OCI-LY7 (cell line): ENCODE measurements around the gene UROD. TPM values are rescaled to one million over a fixed set of nuclear protein-coding genes. Genes with fewer than 3 reads are reported as not detected.

ENCODE experiments used
- BruUV-seq: library from RNA; stranded (reverse); fragments of 400-500 nt; replicated peaks from 2 replicates; lab custom pipeline; 2021; lab: Mats Ljungman, UMichigan
- CTCF ChIA-PET: fragments of 300-600 bp; sonication (Branson Sonifier 250); formaldehyde crosslinking; loops from one replicate; lab custom pipeline; 2022; ENCODE audit warnings: antibody characterized with exemption; ENCODE audit not compliant: unreplicated experiment; lab: Charles Lee
- POLR2A ChIA-PET: fragments of 300-600 bp; sonication (Branson Sonifier 250); formaldehyde crosslinking; loops from one replicate; lab custom pipeline; 2022; ENCODE audit warnings: antibody characterized with exemption; lab: Charles Lee
- DNase-seq: peaks from one replicate; pipeline ENCODE4 v3.0.0-alpha.2; 2015; ENCODE audit warnings: low spot score
- H2AFZ ChIP-seq: fragments of 200-600 bp; sonication (generic), shearing (Covaris generic); 2 replicates; pipeline ENCODE4 v1.6.1; 2014; ENCODE audit warnings: mild to moderate bottlenecking, antibody characterized with exemption, low read length, moderate library complexity
- H3K27ac ChIP-seq: fragments of 200-600 bp; sonication (generic); 2 replicates; pipeline ENCODE4 v1.5.1; 2014; ENCODE audit warnings: mixed run types, low read depth, mild to moderate bottlenecking, moderate library complexity, low read length, inconsistent platforms; ENCODE audit not compliant: poor library complexity, severe bottlenecking
- H3K36me3 ChIP-seq: fragments of 200-600 bp; sonication (generic); 2 replicates; pipeline ENCODE4 v1.6.1; 2014; ENCODE audit warnings: mild to moderate bottlenecking, antibody characterized with exemption, low read length, moderate library complexity, mixed read lengths; ENCODE audit not compliant: insufficient read depth
- H3K4me1 ChIP-seq: fragments of 200-600 bp; sonication (generic); 2 replicates; pipeline ENCODE4 v1.5.1; 2014; ENCODE audit warnings: mild to moderate bottlenecking, low read length; ENCODE audit not compliant: insufficient read depth, poor library complexity, severe bottlenecking
- H3K4me2 ChIP-seq: fragments of 200-600 bp; sonication (generic); 2 replicates; pipeline ENCODE4 v1.6.1; 2014; ENCODE audit warnings: mild to moderate bottlenecking, low read length
- H3K4me3 ChIP-seq: fragments of 200-600 bp; sonication (generic); 2 replicates; pipeline ENCODE4 v1.5.1; 2014; ENCODE audit warnings: mild to moderate bottlenecking, low read depth, low read length; ENCODE audit not compliant: poor library complexity, severe bottlenecking
- H3K79me2 ChIP-seq: fragments of 200-600 bp; sonication (generic); 2 replicates; pipeline ENCODE4 v1.6.1; 2016; ENCODE audit warnings: low read depth, mild to moderate bottlenecking, low read length, moderate library complexity, mixed read lengths; ENCODE audit not compliant: insufficient read depth
- H3K9me2 ChIP-seq: fragments of 200-600 bp; sonication (generic); 2 replicates; pipeline ENCODE4 v1.6.1; 2016; ENCODE audit warnings: mild to moderate bottlenecking, low read length, mixed read lengths; ENCODE audit not compliant: insufficient read depth
- H3K9me3 ChIP-seq: fragments of 200-600 bp; sonication (generic); 2 replicates; pipeline ENCODE4 v1.6.1; 2014; ENCODE audit warnings: mild to moderate bottlenecking, mixed run types, low read length, mixed read lengths
- H4K20me1 ChIP-seq: fragments of 200-600 bp; sonication (generic); 2 replicates; pipeline ENCODE4 v1.6.1; 2014; ENCODE audit warnings: mild to moderate bottlenecking, antibody characterized with exemption, low read length, moderate library complexity, mixed read lengths; ENCODE audit not compliant: insufficient read depth
- CTCF ChIP-seq: fragments of 200-600 bp; sonication (generic); conservative IDR thresholded peaks from 2 replicates; pipeline ENCODE4 v1.5.1; 2014; ENCODE audit warnings: mild to moderate bottlenecking, antibody characterized with exemption, low read length, moderate library complexity, mixed read lengths
- EZH2phosphoT487 ChIP-seq: fragments of 200-600 bp; sonication (generic); IDR thresholded peaks from 2 replicates; pipeline ENCODE4 v1.6.1; 2018; ENCODE audit warnings: low read depth, borderline replicate concordance, mild to moderate bottlenecking, mixed run types, antibody characterized with exemption, low read length, moderate library complexity, mixed read lengths
- intact Hi-C: fragments of 100-400 bp; cut with micrococcal nuclease; formaldehyde crosslinking; loops from one replicate; pipeline ENCODE4 v1.10.0; 2022; ENCODE audit not compliant: unreplicated experiment
- total RNA-seq, 2 experiments: library from RNA; depleted of rRNA in 1 of 2; stranded (reverse); fragments of >200 nt in 1 of 2; shearing (Covaris generic) in 1 of 2; gene quantifications; 2 replicates each; pipeline ENCODE4 v1.2.3, GENCODE V29; 2014 to 2022

Gene UROD
- total RNA-seq, 2 experiments from 2014 or later, result 61.6 to 73.5 TPM

- no peaks in the 10 kb centered on the region for H3K9me2 ChIP-seq
- H3K4me1 ChIP-seq, result peaks cover 17% of the 10 kb centered on the region
- peaks cover 6% of the 10 kb centered on the region; the same call in 1 of the 2 replicates for H3K79me2 ChIP-seq
- H4K20me1 ChIP-seq, result no peaks in the 10 kb centered on the region
- DNase-seq, result no peak
- no TSS peak for BruUV-seq
- POLR2A ChIA-PET, result no interaction called here
- CTCF ChIA-PET, result no interaction called here
- H3K4me2 ChIP-seq, result no peak overlapping the region
- intact Hi-C loops, result no loop called here
- no peaks in the 10 kb centered on the region for H3K9me3 ChIP-seq
- no peak overlapping the region for H2AFZ ChIP-seq
- peaks cover 48% of the 10 kb centered on the region; the same call in 1 of the 2 replicates for H3K36me3 ChIP-seq
- H3K27ac ChIP-seq, result no peak overlapping the region
- TF ChIP-seq EZH2phosphoT487, result no peak
- no peak for TF ChIP-seq CTCF
- H3K4me3 ChIP-seq, result no peak overlapping the region
Measured at GRCh38 chr1:45008076-45008475, 4.0 kb upstream of the UROD start.

- no peaks in the 10 kb centered on the region for H3K9me3 ChIP-seq
- H3K4me1 ChIP-seq, result peaks cover 20% of the 10 kb centered on the region
- no peak for DNase-seq
- POLR2A ChIA-PET, result no interaction called here
- CTCF ChIA-PET, result interaction anchor here (0.5 kb wide), 1 partner anchor 315 kb away, joined by 6 read pairs; no protein-coding TSS in a partner anchor
- H3K4me2 ChIP-seq, result no peak overlapping the region
- intact Hi-C loops, result no loop called here
- peaks cover 6% of the 10 kb centered on the region; the same call in 1 of the 2 replicates for H3K79me2 ChIP-seq
- H3K4me3 ChIP-seq, result no peak overlapping the region
- H2AFZ ChIP-seq, result no peak overlapping the region
- no TSS peak for BruUV-seq
- H3K9me2 ChIP-seq, result no peaks in the 10 kb centered on the region
- no peaks in the 10 kb centered on the region for H4K20me1 ChIP-seq
- no peak overlapping the region for H3K27ac ChIP-seq
- TF ChIP-seq CTCF, result no peak
- TF ChIP-seq EZH2phosphoT487, result no peak
- H3K36me3 ChIP-seq, result peaks cover 43% of the 10 kb centered on the region; the same call in 1 of the 2 replicates
Measured at GRCh38 chr1:45008516-45008915, 3.5 kb upstream of the UROD start.

GRCh38 chr1:45009296-45009865 lies 2.7 kb upstream of the UROD start:
- POLR2A ChIA-PET, result no interaction called here
- Histone ChIP-seq H3K36me3 (peaks cover 35% of the 10 kb centered on the region; the same call in 1 of the 2 replicates), H3K4me1 (peaks cover 20% of the 10 kb centered on the region), H3K79me2 (peaks cover 6% of the 10 kb centered on the region; the same call in 1 of the 2 replicates), H3K4me3 (no peak overlapping the region), H2AFZ (no peak overlapping the region), H3K4me2 (peak overlapping the region; percentile 77; the same call in 1 of the 2 replicates), H3K9me2 (no peaks in the 10 kb centered on the region), H3K27ac (no peak overlapping the region), H4K20me1 (no peaks in the 10 kb centered on the region), H3K9me3 (no peaks in the 10 kb centered on the region)
- no peak for DNase-seq
- CTCF ChIA-PET, result no interaction called here
- BruUV-seq, result no TSS peak
- TF ChIP-seq CTCF (no peak), EZH2phosphoT487 (no peak)
- intact Hi-C loops, result no loop called here
